Measurements from ENCODE around the gene DNAH3.
A peak's percentile ranks its signal among the peaks of the same experiment; 100 is the strongest.
"Not testable (repeated sequence)": the region's sequence is repeated elsewhere in the genome, so short reads cannot be mapped to it uniquely, and the experiment has no call there.

DNAH3 gene

DNA sequence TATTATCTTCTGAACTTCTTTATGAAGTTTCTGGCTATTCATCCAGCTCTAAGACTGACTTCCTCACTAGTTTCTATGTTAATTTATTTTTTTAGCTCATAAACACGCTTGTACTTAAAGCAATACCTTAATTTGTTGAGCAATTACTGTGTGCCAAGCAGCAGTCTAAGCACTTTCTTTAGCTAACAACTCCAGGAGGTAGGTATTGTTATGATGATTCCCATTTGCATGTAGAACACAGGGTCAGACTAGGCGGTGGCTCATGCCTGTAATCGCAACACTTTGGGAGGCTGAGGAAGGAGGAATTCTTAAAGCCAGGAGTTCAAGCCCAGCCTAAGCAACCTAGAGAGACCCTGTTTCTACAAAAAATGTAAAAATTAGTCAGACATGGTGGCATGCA, 19.8 kb downstream of the DNAH3 start:
- no peak overlapping the region for H3K4me3 ChIP-seq (ENCODE audit: low read length in 2 of 2)
- no peaks in the 10 kb centered on the region for H3K4me1 ChIP-seq (ENCODE audit: control insufficient read depth in 2 of 2, insufficient read depth in 2 of 2, low read length in 2 of 2)
- H3K9me3 ChIP-seq (ENCODE audit: control insufficient read depth in 2 of 2, low read length in 2 of 2): no peaks in the 10 kb centered on the region
- H3K27ac ChIP-seq (ENCODE audit: low read depth in 2 of 2, low read length in 2 of 2): no peak overlapping the region
- no peaks in the 10 kb centered on the region for H3K27me3 ChIP-seq (ENCODE audit: control insufficient read depth in 2 of 2, insufficient read depth in 2 of 2, low read length in 2 of 2)
- no peaks in the 10 kb centered on the region for H3K36me3 ChIP-seq (ENCODE audit: control insufficient read depth in 2 of 2, insufficient read depth in 2 of 2, low read length in 2 of 2)
- H3K9ac ChIP-seq (ENCODE audit: low read depth in 1 of 2, low read length in 2 of 2): no peak overlapping the region

DNA sequence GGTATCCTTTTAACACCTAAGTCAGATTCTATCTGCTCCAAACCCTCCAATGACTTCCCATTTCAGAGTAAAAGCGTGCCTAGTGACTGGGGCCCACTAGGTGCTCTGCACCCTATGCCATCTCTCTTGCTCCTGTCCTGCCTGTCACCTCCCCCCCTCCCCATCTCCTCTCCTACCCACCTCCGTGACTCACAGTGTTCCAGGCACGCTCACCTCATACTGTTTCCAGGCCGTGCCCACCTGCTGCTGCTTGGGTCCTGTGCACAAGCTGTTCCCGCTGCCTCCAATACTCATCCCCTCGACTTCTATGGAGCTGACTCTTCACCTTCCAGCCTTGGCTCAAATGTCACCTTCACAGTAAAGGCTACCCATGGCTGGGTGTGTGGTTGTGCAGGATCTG, 21.7 kb downstream of the DNAH3 start:
- H3K4me1 ChIP-seq (ENCODE audit: control insufficient read depth in 2 of 2, insufficient read depth in 2 of 2, low read length in 2 of 2): no peaks in the 10 kb centered on the region

DNA sequence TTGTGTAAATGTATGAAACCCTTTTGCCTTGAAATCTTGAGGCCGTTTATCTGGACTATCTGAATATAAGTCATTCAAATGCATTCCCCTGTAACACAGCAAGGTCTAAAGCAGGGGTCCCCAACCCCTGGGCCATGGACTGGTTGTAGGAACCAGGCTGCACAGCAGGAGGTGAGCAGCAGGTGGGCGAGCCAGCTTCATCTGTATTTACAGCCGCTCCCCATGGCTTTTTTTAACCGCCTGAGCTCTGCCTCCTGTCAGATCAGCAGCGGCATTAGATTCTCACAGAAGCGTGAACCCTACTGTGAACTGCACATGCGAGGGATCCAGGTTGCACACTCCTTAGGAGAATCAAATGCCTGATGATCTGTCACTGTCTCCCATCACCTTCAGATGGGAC, 24.1 kb downstream of the DNAH3 start:
- Histone ChIP-seq H3K27ac (ENCODE audit: low read depth in 2 of 2, low read length in 2 of 2) (no peak overlapping the region), H3K27me3 (ENCODE audit: control insufficient read depth in 2 of 2, insufficient read depth in 2 of 2, low read length in 2 of 2) (no peaks in the 10 kb centered on the region), H3K9me3 (ENCODE audit: control insufficient read depth in 2 of 2, low read length in 2 of 2) (no peaks in the 10 kb centered on the region), H3K4me3 (ENCODE audit: low read length in 2 of 2) (no peak overlapping the region), H3K4me1 (ENCODE audit: control insufficient read depth in 2 of 2, insufficient read depth in 2 of 2, low read length in 2 of 2) (no peaks in the 10 kb centered on the region), H3K36me3 (ENCODE audit: control insufficient read depth in 2 of 2, insufficient read depth in 2 of 2, low read length in 2 of 2) (no peaks in the 10 kb centered on the region), H3K9ac (ENCODE audit: low read depth in 1 of 2, low read length in 2 of 2) (no peak overlapping the region)

More for the DNA sequence above, 21.7 kb downstream of the DNAH3 start:
- Histone ChIP-seq H3K27ac (ENCODE audit: low read depth in 2 of 2, low read length in 2 of 2) (no peak overlapping the region), H3K9ac (ENCODE audit: low read depth in 1 of 2, low read length in 2 of 2) (no peak overlapping the region), H3K27me3 (ENCODE audit: control insufficient read depth in 2 of 2, insufficient read depth in 2 of 2, low read length in 2 of 2) (no peaks in the 10 kb centered on the region), H3K9me3 (ENCODE audit: control insufficient read depth in 2 of 2, low read length in 2 of 2) (no peaks in the 10 kb centered on the region), H3K36me3 (ENCODE audit: control insufficient read depth in 2 of 2, insufficient read depth in 2 of 2, low read length in 2 of 2) (no peaks in the 10 kb centered on the region), H3K4me3 (ENCODE audit: low read length in 2 of 2) (no peak overlapping the region)

DNA sequence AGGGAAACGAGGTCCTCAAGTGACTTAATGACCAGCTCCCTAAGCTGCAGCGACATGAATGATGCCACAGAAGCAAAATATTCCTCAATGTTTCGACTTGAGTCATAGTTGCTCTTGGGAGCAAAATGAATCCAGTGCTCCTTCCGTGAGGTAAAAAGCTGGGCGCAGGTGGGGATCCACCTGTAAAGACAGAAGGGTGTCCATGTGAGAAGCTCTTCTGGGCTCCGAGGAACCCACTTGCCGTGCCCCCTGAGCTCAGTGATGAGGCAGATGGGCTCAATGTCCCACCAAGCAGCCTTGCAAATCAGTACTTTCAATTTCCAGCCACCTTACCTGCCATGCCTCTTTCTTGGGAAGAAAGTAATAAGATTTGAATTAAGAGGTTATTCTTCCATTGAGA, 25.5 kb downstream of the DNAH3 start:
- H3K9me3 ChIP-seq (ENCODE audit: control insufficient read depth in 2 of 2, low read length in 2 of 2): no peaks in the 10 kb centered on the region
- H3K36me3 ChIP-seq (ENCODE audit: control insufficient read depth in 2 of 2, insufficient read depth in 2 of 2, low read length in 2 of 2): no peaks in the 10 kb centered on the region
- H3K4me3 ChIP-seq (ENCODE audit: low read length in 2 of 2): no peak overlapping the region
- no peak overlapping the region for H3K27ac ChIP-seq (ENCODE audit: low read depth in 2 of 2, low read length in 2 of 2)
- no peaks in the 10 kb centered on the region for H3K27me3 ChIP-seq (ENCODE audit: control insufficient read depth in 2 of 2, insufficient read depth in 2 of 2, low read length in 2 of 2)
- no peak overlapping the region for H3K9ac ChIP-seq (ENCODE audit: low read depth in 1 of 2, low read length in 2 of 2)
- H3K4me1 ChIP-seq (ENCODE audit: control insufficient read depth in 2 of 2, insufficient read depth in 2 of 2, low read length in 2 of 2): no peaks in the 10 kb centered on the region

- Histone ChIP-seq H3K4me1 (ENCODE audit: control insufficient read depth in 2 of 2, insufficient read depth in 2 of 2, low read length in 2 of 2) (no peaks in the 10 kb centered on the region), H3K9ac (ENCODE audit: low read depth in 1 of 2, low read length in 2 of 2) (no peak overlapping the region)
Measured at GRCh38 chr16:21120976-21121520, 29.6 kb downstream of the DNAH3 start.

DNA sequence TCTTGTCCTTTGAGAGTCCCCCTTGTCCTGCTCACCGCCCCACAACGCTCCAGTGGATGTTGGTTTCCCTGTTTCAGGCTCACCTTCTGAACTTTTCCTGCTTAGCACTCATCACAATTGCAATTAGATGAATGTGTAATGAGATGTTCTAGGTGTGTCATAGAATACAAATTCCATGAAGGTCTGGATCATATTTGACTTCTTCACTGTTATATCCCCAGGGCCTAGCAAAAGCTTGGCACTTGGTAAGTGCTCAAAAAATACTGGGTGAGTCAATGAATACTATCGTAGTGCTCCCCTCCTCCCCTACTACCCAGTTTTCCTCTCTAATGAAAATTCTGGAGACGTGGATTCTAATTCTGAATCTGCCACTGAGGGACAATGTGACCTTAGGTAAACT, 33.1 kb downstream of the DNAH3 start:
- Histone ChIP-seq H3K4me3 (ENCODE audit: low read length in 2 of 2) (no peak overlapping the region), H3K4me1 (ENCODE audit: control insufficient read depth in 2 of 2, insufficient read depth in 2 of 2, low read length in 2 of 2) (no peaks in the 10 kb centered on the region), H3K9me3 (ENCODE audit: control insufficient read depth in 2 of 2, low read length in 2 of 2) (no peaks in the 10 kb centered on the region), H3K36me3 (ENCODE audit: control insufficient read depth in 2 of 2, insufficient read depth in 2 of 2, low read length in 2 of 2) (no peaks in the 10 kb centered on the region), H3K9ac (ENCODE audit: low read depth in 1 of 2, low read length in 2 of 2) (no peak overlapping the region), H3K27ac (ENCODE audit: low read depth in 2 of 2, low read length in 2 of 2) (no peak overlapping the region), H3K27me3 (ENCODE audit: control insufficient read depth in 2 of 2, insufficient read depth in 2 of 2, low read length in 2 of 2) (no peaks in the 10 kb centered on the region)

More at GRCh38 chr16:21120976-21121520, 29.6 kb downstream of the DNAH3 start:
- no peak overlapping the region for H3K27ac ChIP-seq (ENCODE audit: low read depth in 2 of 2, low read length in 2 of 2)
- H3K9me3 ChIP-seq (ENCODE audit: control insufficient read depth in 2 of 2, low read length in 2 of 2): no peaks in the 10 kb centered on the region
- no peaks in the 10 kb centered on the region for H3K27me3 ChIP-seq (ENCODE audit: control insufficient read depth in 2 of 2, insufficient read depth in 2 of 2, low read length in 2 of 2)
- no peaks in the 10 kb centered on the region for H3K36me3 ChIP-seq (ENCODE audit: control insufficient read depth in 2 of 2, insufficient read depth in 2 of 2, low read length in 2 of 2)
- H3K4me3 ChIP-seq (ENCODE audit: low read length in 2 of 2): no peak overlapping the region

DNA sequence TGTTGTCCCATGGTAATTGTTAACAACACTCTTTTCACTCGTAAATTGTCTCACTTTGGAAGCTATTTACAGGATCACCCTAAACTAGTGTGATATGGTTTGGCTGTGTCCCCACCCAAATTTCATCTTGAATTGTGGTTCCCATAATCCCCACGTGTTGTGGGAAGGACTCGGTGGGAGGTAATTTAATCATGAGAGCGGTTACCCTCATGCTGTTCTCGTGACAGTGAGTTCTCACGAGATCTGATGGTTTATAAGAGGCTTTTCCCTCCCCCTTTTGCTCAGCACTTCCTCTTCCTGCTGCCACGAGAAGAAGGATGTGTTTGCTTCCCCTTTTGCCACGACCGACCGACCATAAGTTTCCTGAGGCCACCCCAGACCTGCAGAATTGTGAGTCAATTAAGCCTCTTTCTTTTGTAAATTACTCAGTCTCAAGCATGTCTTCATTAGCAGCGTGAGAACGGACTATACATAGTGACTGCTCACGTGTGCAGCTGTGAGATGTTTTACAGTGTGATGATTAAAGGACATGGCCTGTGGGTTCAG, 34.4 kb downstream of the DNAH3 start:
- no peak overlapping the region for H3K27ac ChIP-seq (ENCODE audit: low read depth in 2 of 2, low read length in 2 of 2)
- no peaks in the 10 kb centered on the region for H3K4me1 ChIP-seq (ENCODE audit: control insufficient read depth in 2 of 2, insufficient read depth in 2 of 2, low read length in 2 of 2)
- peak overlapping the region in 1 of 2 donors; percentile 53 for H3K4me3 ChIP-seq (ENCODE audit: low read length in 2 of 2)

DNA sequence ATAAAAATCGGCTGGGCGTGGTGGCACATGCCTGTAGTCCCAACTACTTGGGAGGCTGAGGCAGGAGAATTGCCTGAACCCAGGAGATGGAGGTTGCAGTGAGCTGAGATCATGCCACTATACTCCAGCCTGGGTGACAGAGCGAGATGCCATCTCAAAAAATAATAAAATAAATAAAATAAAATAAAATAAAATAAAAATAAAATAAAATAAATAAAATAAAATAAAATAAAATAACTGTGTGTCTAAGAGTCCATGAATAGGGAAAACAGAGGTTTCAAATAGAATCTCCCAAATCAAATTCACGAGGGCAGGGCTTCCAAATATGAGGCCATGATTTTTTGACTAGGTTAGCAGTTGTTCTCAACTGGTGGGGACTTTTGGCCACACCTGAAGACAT, 35.1 kb downstream of the DNAH3 start:
- H3K4me3 ChIP-seq (ENCODE audit: low read length in 2 of 2); H3K27ac ChIP-seq (ENCODE audit: low read depth in 2 of 2, low read length in 2 of 2); H3K9me3 ChIP-seq (ENCODE audit: control insufficient read depth in 2 of 2, low read length in 2 of 2); H3K9ac ChIP-seq (ENCODE audit: low read depth in 1 of 2, low read length in 2 of 2); H3K4me1 ChIP-seq (ENCODE audit: control insufficient read depth in 2 of 2, insufficient read depth in 2 of 2, low read length in 2 of 2); H3K36me3 ChIP-seq (ENCODE audit: control insufficient read depth in 2 of 2, insufficient read depth in 2 of 2, low read length in 2 of 2); H3K27me3 ChIP-seq (ENCODE audit: control insufficient read depth in 2 of 2, insufficient read depth in 2 of 2, low read length in 2 of 2): not testable (repeated sequence)

More for the DNA sequence above, 34.4 kb downstream of the DNAH3 start:
- Histone ChIP-seq H3K9me3 (ENCODE audit: control insufficient read depth in 2 of 2, low read length in 2 of 2) (no peaks in the 10 kb centered on the region), H3K9ac (ENCODE audit: low read depth in 1 of 2, low read length in 2 of 2) (no peak overlapping the region), H3K36me3 (ENCODE audit: control insufficient read depth in 2 of 2, insufficient read depth in 2 of 2, low read length in 2 of 2) (no peaks in the 10 kb centered on the region), H3K27me3 (ENCODE audit: control insufficient read depth in 2 of 2, insufficient read depth in 2 of 2, low read length in 2 of 2) (no peaks in the 10 kb centered on the region)

- Histone ChIP-seq H3K27ac (ENCODE audit: low read depth in 2 of 2, low read length in 2 of 2) (no peak overlapping the region), H3K4me1 (ENCODE audit: control insufficient read depth in 2 of 2, insufficient read depth in 2 of 2, low read length in 2 of 2) (no peaks in the 10 kb centered on the region), H3K36me3 (ENCODE audit: control insufficient read depth in 2 of 2, insufficient read depth in 2 of 2, low read length in 2 of 2) (no peaks in the 10 kb centered on the region), H3K9ac (ENCODE audit: low read depth in 1 of 2, low read length in 2 of 2) (no peak overlapping the region), H3K4me3 (ENCODE audit: low read length in 2 of 2) (no peak overlapping the region), H3K27me3 (ENCODE audit: control insufficient read depth in 2 of 2, insufficient read depth in 2 of 2, low read length in 2 of 2) (peaks cover 0 to 4% of the 10 kb centered on the region in 2 donors), H3K9me3 (ENCODE audit: control insufficient read depth in 2 of 2, low read length in 2 of 2) (no peaks in the 10 kb centered on the region)
Measured at GRCh38 chr16:21103941-21104860, 46.4 kb downstream of the DNAH3 start.

GRCh38 chr16:21101631-21102420, 48.8 kb downstream of the DNAH3 start:
- Histone ChIP-seq H3K27ac (ENCODE audit: low read depth in 2 of 2, low read length in 2 of 2) (no peak overlapping the region), H3K4me1 (ENCODE audit: control insufficient read depth in 2 of 2, insufficient read depth in 2 of 2, low read length in 2 of 2) (no peaks in the 10 kb centered on the region), H3K9ac (ENCODE audit: low read depth in 1 of 2, low read length in 2 of 2) (no peak overlapping the region), H3K27me3 (ENCODE audit: control insufficient read depth in 2 of 2, insufficient read depth in 2 of 2, low read length in 2 of 2) (peaks cover 0 to 4% of the 10 kb centered on the region in 2 donors), H3K4me3 (ENCODE audit: low read length in 2 of 2) (no peak overlapping the region), H3K9me3 (ENCODE audit: control insufficient read depth in 2 of 2, low read length in 2 of 2) (no peaks in the 10 kb centered on the region), H3K36me3 (ENCODE audit: control insufficient read depth in 2 of 2, insufficient read depth in 2 of 2, low read length in 2 of 2) (no peaks in the 10 kb centered on the region)
